ENCODE results near the gene RUVBL1.

RUVBL1 gene

DNA sequence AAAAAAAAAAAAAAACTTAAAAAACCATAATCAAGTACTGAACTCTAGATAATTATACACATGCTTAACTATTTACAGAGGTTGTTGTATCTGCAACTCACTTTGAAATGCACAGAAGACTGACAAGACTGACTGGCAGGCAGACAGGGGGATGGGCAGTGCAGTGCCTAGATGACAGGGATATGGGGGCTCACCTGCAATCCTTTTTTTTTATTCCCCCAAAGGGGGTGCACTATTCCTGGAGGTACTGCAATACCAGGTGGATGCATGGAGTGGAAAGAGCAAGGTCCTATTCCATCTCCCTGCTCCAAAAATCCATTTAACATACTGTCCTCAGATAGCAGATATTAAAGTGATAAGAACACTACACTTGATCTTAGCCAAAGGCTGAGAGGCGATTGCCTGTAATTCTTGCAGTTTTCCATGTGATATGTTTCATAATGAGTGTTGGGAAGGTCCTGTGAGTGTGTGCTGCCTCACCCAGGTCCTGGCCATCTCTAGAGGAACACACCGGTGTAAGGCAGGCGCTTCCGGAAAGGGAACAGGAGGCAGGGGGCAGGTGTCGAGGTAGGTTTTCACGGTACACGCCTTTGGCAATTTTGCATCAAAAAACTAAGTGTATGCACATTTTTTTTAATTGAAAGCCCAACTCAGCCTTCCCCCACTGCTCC is 48.6 kb downstream of the RUVBL1 start:
- WGBS, 2 experiments (ENCODE audit: insufficient coverage in 2 of 2) = 10 to 20% methylated on average over 5 to 6 of the region's 7 CpGs
- peaks cover 51% of the 10 kb centered on the region for H3K36me3 ChIP-seq (ENCODE audit: control insufficient read depth, insufficient read depth, low read length)
- no peaks in the 10 kb centered on the region for H3K9me3 ChIP-seq (ENCODE audit: control insufficient read depth, low read length)
- peaks cover 8% of the 10 kb centered on the region for H3K4me1 ChIP-seq (ENCODE audit: control insufficient read depth, insufficient read depth, low read length, poor library complexity, severe bottlenecking)
- peak overlapping the region; percentile 23 for H3K4me3 ChIP-seq (ENCODE audit: extremely low read depth, insufficient read depth, low read length, poor library complexity, severe bottlenecking)
- H3K27ac ChIP-seq (ENCODE audit: low read depth, low read length, severe bottlenecking) = no peak overlapping the region

DNA sequence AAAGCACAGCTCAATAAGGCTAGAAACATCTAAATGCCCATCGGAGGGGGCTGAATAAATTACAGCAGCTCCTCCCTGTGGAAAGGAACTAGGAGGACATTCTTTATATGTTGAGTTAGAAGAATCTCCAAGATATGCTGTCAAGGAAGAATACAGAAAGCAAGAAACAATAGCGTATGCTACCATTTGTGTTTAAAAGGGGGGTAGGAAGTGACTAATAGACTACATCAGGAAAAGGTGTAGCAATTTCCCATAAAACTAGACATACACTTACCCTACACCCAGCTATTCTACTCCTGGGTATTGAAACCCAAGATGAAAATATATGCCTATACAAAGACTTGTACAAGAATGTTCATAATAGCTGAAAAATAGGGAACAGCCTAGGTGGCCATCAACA is 49.8 kb downstream of the RUVBL1 start:
- WGBS, 2 experiments (ENCODE audit: insufficient coverage in 2 of 2) = 60 to 100% methylated on average over 1 of the region's 2 CpGs
- no peak overlapping the region for H3K27ac ChIP-seq (ENCODE audit: low read depth, low read length, severe bottlenecking)
- H3K36me3 ChIP-seq (ENCODE audit: control insufficient read depth, insufficient read depth, low read length) = peaks cover 53% of the 10 kb centered on the region

DNA sequence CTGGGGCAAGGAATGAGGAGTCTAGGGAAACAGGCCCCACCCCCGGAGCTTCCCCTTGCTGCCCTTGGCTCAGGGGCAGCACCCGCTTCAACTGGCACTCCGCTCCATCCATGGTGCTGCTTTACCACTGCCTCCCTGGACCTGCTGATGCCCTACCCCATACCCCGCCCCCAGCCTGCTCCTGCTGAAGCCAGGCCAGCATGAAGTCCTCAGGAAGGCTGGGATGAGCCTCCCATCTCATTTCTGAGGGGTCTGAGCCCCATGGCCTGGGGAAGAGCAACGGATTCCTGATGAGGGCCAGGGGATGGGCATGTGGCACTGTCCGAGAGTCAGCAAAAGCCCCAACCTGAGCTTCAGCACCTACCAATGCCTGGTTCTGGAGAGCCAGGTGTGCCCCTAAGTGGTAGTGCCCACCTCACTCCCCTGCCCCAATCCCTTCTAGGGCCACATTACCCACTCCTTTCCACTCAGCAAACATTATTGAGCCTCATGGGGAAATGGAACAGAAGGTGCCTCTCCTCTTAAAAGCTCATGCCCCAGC is 50.4 kb downstream of the RUVBL1 start:
- no peak overlapping the region for H3K4me3 ChIP-seq (ENCODE audit: extremely low read depth, insufficient read depth, low read length, poor library complexity, severe bottlenecking)
- H3K9me3 ChIP-seq (ENCODE audit: control insufficient read depth, low read length) = no peaks in the 10 kb centered on the region
- no peak overlapping the region for H3K27ac ChIP-seq (ENCODE audit: low read depth, low read length, severe bottlenecking)
- peaks cover 7% of the 10 kb centered on the region for H3K4me1 ChIP-seq (ENCODE audit: control insufficient read depth, insufficient read depth, low read length, poor library complexity, severe bottlenecking)
- H3K36me3 ChIP-seq (ENCODE audit: control insufficient read depth, insufficient read depth, low read length) = peaks cover 54% of the 10 kb centered on the region
- WGBS, 2 experiments (ENCODE audit: insufficient coverage in 2 of 2) = 93 to 94% methylated on average over 5 of the region's 6 CpGs

More for the DNA sequence above, 49.8 kb downstream of the RUVBL1 start:
- no peaks in the 10 kb centered on the region for H3K9me3 ChIP-seq (ENCODE audit: control insufficient read depth, low read length)
- peaks cover 7% of the 10 kb centered on the region for H3K4me1 ChIP-seq (ENCODE audit: control insufficient read depth, insufficient read depth, low read length, poor library complexity, severe bottlenecking)
- H3K4me3 ChIP-seq (ENCODE audit: extremely low read depth, insufficient read depth, low read length, poor library complexity, severe bottlenecking) = no peak overlapping the region

DNA sequence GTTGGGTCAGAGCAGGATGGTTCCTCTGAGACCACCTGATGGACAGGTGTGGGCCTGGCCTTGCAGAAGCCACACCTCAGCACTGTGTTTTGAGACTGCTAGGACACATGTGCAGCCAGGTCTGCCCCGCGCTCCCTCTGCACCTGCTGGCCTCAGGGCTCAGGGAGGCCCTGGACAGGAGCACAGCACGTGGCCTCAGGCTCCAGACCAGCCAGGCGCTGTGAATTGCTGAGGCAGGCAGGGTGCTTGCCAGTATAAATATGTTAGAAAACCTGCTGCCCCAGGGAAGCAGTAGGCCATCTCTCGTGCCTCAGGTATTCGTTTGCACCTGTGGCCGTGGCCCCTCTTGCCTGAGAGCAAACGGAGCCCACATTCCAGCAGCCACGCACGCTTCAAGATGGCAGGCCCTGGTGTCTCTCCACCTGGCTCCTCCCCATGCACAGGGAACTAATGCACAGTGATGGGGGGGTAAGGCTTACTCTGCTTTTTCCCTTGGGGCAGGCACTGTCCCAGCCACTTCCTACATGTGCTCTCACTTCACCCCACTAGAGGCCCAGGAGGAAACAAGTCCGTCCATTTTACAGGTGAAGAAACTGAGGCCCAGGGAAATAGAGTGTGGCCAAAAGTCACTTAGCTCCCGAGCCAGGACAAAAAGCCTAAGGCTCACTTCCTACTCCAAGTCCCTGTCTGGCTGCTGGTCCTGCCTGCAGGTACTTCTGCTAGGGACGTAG is 51.0 kb downstream of the RUVBL1 start:
- Histone ChIP-seq H3K9me3 (ENCODE audit: control insufficient read depth, low read length) (no peaks in the 10 kb centered on the region), H3K27ac (ENCODE audit: low read depth, low read length, severe bottlenecking) (no peak overlapping the region), H3K4me3 (ENCODE audit: extremely low read depth, insufficient read depth, low read length, poor library complexity, severe bottlenecking) (no peak overlapping the region), H3K36me3 (ENCODE audit: control insufficient read depth, insufficient read depth, low read length) (peaks cover 59% of the 10 kb centered on the region), H3K4me1 (ENCODE audit: control insufficient read depth, insufficient read depth, low read length, poor library complexity, severe bottlenecking) (peaks cover 7% of the 10 kb centered on the region)
- WGBS, 2 experiments (ENCODE audit: insufficient coverage in 2 of 2) = 97 to 99% methylated on average over 10 to 11 of the region's 13 CpGs

DNA sequence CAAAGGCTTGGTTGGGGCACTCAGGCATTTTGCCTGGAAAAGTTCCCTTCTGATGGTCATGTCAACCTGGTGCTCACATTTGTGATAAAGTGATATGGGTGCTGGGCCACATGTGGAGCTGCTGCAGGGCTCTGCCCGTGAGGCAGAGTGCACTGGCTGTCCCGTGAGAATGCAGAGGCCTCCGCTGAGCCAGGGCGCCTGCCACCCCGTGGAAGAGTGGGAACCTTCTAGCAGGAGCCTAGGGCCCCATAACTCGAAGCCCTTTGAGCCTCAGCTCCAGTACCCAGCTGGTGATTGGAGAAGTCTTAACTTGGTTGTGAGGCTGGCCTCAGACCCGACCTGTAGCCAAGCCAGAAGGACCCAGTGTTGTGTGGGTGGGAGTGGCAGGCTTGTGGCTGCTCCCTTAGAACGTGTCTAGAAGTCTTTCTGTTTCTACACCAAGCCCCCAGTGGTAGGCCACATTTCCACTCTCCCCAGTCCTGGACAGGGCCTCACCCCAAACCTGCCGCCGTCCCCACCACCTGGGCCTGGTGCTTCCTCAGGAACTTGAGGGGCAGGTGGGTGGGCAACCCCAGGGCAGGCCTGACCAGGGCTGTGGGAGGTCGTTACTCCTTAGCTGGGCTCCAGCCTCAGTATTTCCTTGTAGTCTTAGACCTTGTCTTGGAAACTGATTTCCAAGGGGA is 51.7 kb downstream of the RUVBL1 start:
- Histone ChIP-seq H3K4me3 (ENCODE audit: extremely low read depth, insufficient read depth, low read length, poor library complexity, severe bottlenecking) (no peak overlapping the region), H3K4me1 (ENCODE audit: control insufficient read depth, insufficient read depth, low read length, poor library complexity, severe bottlenecking) (peaks cover 7% of the 10 kb centered on the region), H3K9me3 (ENCODE audit: control insufficient read depth, low read length) (no peaks in the 10 kb centered on the region), H3K27ac (ENCODE audit: low read depth, low read length, severe bottlenecking) (no peak overlapping the region), H3K36me3 (ENCODE audit: control insufficient read depth, insufficient read depth, low read length) (peaks cover 66% of the 10 kb centered on the region)
- 98 to 100% methylated on average over 7 to 8 of the region's 11 CpGs for WGBS, 2 experiments (ENCODE audit: insufficient coverage in 2 of 2)

DNA sequence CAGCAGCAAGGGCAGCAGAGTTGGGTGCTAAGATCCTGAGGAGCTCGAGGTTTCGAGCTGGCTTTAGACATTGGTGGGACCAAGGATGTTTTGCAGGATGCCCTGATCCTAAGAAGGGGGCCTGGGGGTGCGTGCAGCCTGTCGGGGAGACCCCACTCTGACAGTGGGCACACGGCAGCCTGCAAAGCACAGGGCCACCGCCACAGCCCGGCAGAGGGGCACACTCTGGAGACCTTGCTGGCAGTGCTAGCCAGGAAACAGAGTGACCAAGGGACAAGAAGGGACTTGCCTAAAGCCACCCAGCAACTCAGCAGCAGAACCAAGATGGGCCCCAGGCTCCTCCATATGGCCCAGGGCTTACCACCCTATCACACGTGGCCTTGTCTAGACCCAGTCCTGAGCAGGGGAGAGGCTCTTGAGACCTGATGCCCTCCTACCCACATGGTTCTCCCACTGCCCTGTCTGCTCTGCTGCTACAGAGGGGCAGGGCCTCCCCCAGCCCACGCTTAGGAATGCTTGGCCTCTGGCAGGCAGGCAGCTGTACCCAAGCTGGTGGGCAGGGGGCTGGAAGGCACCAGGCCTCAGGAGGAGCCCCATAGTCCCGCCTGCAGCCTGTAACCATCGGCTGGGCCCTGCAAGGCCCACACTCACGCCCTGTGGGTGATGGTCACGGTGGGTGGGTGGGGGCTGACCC is 52.6 kb downstream of the RUVBL1 start:
- WGBS, 2 experiments (ENCODE audit: insufficient coverage in 2 of 2) = 91 to 98% methylated on average over 11 to 13 of the region's 13 CpGs
- Histone ChIP-seq H3K4me1 (ENCODE audit: control insufficient read depth, insufficient read depth, low read length, poor library complexity, severe bottlenecking) (peaks cover 3% of the 10 kb centered on the region), H3K27ac (ENCODE audit: low read depth, low read length, severe bottlenecking) (no peak overlapping the region), H3K4me3 (ENCODE audit: extremely low read depth, insufficient read depth, low read length, poor library complexity, severe bottlenecking) (no peak overlapping the region), H3K36me3 (ENCODE audit: control insufficient read depth, insufficient read depth, low read length) (peaks cover 75% of the 10 kb centered on the region), H3K9me3 (ENCODE audit: control insufficient read depth, low read length) (no peaks in the 10 kb centered on the region)

DNA sequence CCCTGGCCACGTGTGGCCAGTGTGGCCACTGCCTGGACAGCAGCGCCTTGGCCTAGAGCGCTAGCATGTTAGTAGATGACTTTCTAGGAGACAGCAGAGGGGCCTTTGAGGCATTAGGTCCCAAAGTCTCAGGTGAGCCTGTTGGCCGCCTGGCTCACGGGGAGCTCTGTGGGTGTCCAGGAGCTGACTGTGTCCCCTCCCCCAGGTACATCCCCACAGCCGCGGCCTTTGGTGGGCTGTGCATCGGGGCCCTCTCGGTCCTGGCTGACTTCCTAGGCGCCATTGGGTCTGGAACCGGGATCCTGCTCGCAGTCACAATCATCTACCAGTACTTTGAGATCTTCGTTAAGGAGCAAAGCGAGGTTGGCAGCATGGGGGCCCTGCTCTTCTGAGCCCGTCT is 54.3 kb downstream of the RUVBL1 start:
- no peaks in the 10 kb centered on the region for H3K4me1 ChIP-seq (ENCODE audit: control insufficient read depth, insufficient read depth, low read length, poor library complexity, severe bottlenecking)
- 92 to 99% methylated on average over 15 of the region's 15 CpGs for WGBS, 2 experiments (ENCODE audit: insufficient coverage in 2 of 2)
- H3K36me3 ChIP-seq (ENCODE audit: control insufficient read depth, insufficient read depth, low read length) = peaks cover 93% of the 10 kb centered on the region
- no peak overlapping the region for H3K4me3 ChIP-seq (ENCODE audit: extremely low read depth, insufficient read depth, low read length, poor library complexity, severe bottlenecking)
- no peak overlapping the region for H3K27ac ChIP-seq (ENCODE audit: low read depth, low read length, severe bottlenecking)
- H3K9me3 ChIP-seq (ENCODE audit: control insufficient read depth, low read length) = no peaks in the 10 kb centered on the region

DNA sequence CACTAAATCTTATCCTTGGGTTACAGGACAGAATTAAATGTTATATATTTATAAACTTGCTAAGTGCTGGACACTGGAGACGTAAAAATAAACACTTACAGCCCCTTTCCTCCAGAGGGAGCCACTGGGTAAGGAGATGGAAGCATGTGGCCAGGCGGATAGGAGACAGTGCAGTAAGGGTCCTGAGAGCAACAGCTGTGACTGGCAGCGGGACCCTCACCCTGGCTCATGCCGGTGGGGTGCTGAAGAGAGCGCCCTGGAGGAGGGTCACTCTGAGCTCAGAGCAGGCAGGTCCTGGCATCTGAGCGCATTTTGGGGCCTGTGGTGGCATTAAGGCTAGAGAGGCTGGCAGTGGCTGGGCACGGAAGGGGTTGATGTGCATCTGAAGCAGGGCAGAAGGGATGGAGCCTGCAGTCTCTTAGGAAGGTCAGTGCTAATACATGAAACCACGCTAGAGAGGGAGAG is 55.4 kb downstream of the RUVBL1 start:
- Histone ChIP-seq H3K4me1 (ENCODE audit: control insufficient read depth, insufficient read depth, low read length, poor library complexity, severe bottlenecking) (no peaks in the 10 kb centered on the region), H3K4me3 (ENCODE audit: extremely low read depth, insufficient read depth, low read length, poor library complexity, severe bottlenecking) (no peak overlapping the region), H3K27ac (ENCODE audit: low read depth, low read length, severe bottlenecking) (no peak overlapping the region), H3K9me3 (ENCODE audit: control insufficient read depth, low read length) (no peaks in the 10 kb centered on the region), H3K36me3 (ENCODE audit: control insufficient read depth, insufficient read depth, low read length) (peaks cover 97% of the 10 kb centered on the region)
- WGBS, 2 experiments (ENCODE audit: insufficient coverage in 2 of 2) = 83 to 88% methylated on average over 3 to 6 of the region's 8 CpGs

DNA sequence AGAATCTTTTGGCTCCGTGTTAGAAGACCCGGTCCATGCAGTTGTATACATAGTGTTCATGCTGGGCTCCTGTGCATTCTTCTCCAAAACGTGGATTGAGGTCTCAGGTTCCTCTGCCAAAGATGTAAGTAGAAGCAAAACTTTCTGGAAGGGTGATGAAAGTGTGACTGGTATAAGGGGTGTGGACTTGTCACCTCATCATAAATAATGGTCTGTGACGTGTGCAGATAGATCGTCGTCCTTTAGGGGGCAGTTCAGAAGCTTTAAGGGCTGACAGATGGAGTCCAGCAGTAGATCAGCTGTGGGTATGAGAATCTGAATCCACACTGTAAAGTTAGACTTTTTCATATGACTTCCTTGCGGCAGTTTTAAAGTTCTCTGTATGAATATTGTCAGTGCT is 56.1 kb downstream of the RUVBL1 start:
- Histone ChIP-seq H3K36me3 (ENCODE audit: control insufficient read depth, insufficient read depth, low read length) (peaks cover 97% of the 10 kb centered on the region), H3K9me3 (ENCODE audit: control insufficient read depth, low read length) (no peaks in the 10 kb centered on the region)
- WGBS, 2 experiments (ENCODE audit: insufficient coverage in 2 of 2) = 91 to 99% methylated on average over 6 to 7 of the region's 7 CpGs

DNA sequence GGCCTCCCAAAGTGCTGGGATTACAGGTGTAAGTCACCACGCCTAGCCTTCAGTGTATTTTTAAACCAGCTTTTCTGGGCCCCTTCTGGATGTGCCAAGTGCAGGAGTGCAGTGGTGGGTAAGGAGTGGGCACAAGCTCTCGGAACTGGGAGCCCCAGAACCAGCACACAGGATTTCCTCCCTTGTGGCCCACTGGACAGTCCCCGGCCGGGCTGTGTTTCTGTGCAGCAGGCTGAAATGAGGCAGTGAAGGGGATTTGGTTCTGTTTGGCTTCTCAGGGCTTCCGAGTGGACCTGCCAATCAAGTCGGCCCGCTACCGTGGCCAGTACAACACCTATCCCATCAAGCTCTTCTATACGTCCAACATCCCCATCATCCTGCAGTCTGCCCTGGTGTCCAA is 56.9 kb downstream of the RUVBL1 start:
- no peaks in the 10 kb centered on the region for H3K4me1 ChIP-seq (ENCODE audit: control insufficient read depth, insufficient read depth, low read length, poor library complexity, severe bottlenecking)
- no peak overlapping the region for H3K4me3 ChIP-seq (ENCODE audit: extremely low read depth, insufficient read depth, low read length, poor library complexity, severe bottlenecking)
- H3K9me3 ChIP-seq (ENCODE audit: control insufficient read depth, low read length) = no peaks in the 10 kb centered on the region
- H3K27ac ChIP-seq (ENCODE audit: low read depth, low read length, severe bottlenecking) = no peak overlapping the region
- H3K36me3 ChIP-seq (ENCODE audit: control insufficient read depth, insufficient read depth, low read length) = peaks cover 97% of the 10 kb centered on the region
- WGBS, 2 experiments (ENCODE audit: insufficient coverage in 2 of 2) = 91 to 94% methylated on average over 6 of the region's 9 CpGs

More for the DNA sequence above, 56.1 kb downstream of the RUVBL1 start:
- no peak overlapping the region for H3K4me3 ChIP-seq (ENCODE audit: extremely low read depth, insufficient read depth, low read length, poor library complexity, severe bottlenecking)
- H3K4me1 ChIP-seq (ENCODE audit: control insufficient read depth, insufficient read depth, low read length, poor library complexity, severe bottlenecking) = no peaks in the 10 kb centered on the region
- H3K27ac ChIP-seq (ENCODE audit: low read depth, low read length, severe bottlenecking) = no peak overlapping the region
